HepG2 (cell line): ENCODE data around the gene CDH1. TPM values are rescaled to one million over a fixed set of nuclear protein-coding genes. Genes with fewer than 3 reads are reported as not detected.

Experiments
- ATAC-seq: fragments of 200-7000 bp; cut with Tn5 transposase; 3 replicates; pipeline ENCODE4 v1.9.1; 2020; ENCODE audit warnings: mild to moderate bottlenecking, moderate library complexity
- BruUV-seq: library from RNA; stranded (reverse); fragments of 400-500 nt; replicated peaks from 2 replicates; lab custom pipeline; 2021; lab: Mats Ljungman, UMichigan
- CTCF ChIA-PET: fragments of 300-600 bp; formaldehyde crosslinking; extraction: SDS; loops from one replicate; lab custom pipeline; 2021; ENCODE audit warnings: low total read pairs, inconsistent platforms, low intra/inter-chr PET ratio; lab: Yijun Ruan, JAX
- POLR2A ChIA-PET: fragments of 350-600 bp; sonication (Branson Sonifier 250); formaldehyde crosslinking; loops from one replicate; lab custom pipeline; 2020; ENCODE audit warnings: antibody characterized with exemption, inconsistent platforms; lab: Yijun Ruan, JAX
- DNase-seq: peaks from one replicate; pipeline ENCODE4 v3.0.0-alpha.2; 2015; ENCODE audit warnings: low spot score
- FAIRE-seq: peaks from 3 replicates; lab custom pipeline; 2011; peaks lifted over from hg19 to GRCh38; lab: Jason Lieb, UNC
- H2AFZ ChIP-seq: one replicate; pipeline ENCODE4 v1.6.1; 2011; ENCODE audit warnings: low read length, inconsistent platforms
- H3K27ac ChIP-seq: fragments of 300-600 bp; 3 replicates; pipeline ENCODE4 v1.8.0; 2011; ENCODE audit warnings: mixed run types, mild to moderate bottlenecking, mixed read lengths, low read length, inconsistent platforms; ENCODE audit not compliant: insufficient read depth; ENCODE audit errors: extremely low read length
- H3K27me3 ChIP-seq, 2 experiments: fragments of 200-600 bp in 1 of 2; 2 replicates in 1 of 2; 3 replicates in 1 of 2; pipeline versions ENCODE4 v1.6.0 to v1.8.0; 2011; ENCODE audit warnings: low read length in 2 of 2, mild to moderate bottlenecking in 2 of 2, moderate library complexity in 2 of 2, inconsistent platforms in 1 of 2; ENCODE audit not compliant: insufficient read depth in 2 of 2, control insufficient read depth in 1 of 2
- H3K36me3 ChIP-seq, 2 experiments: fragments of 200-600 bp in 1 of 2; replicated peaks in 1 of 2; 2 replicates in 1 of 2; 3 replicates in 1 of 2; pipeline versions ENCODE4 v1.5.1 to v1.8.0; 2011; ENCODE audit warnings: low read length in 2 of 2, inconsistent platforms in 1 of 2; ENCODE audit not compliant: insufficient read depth in 2 of 2, control insufficient read depth in 1 of 2
- H3K4me1 ChIP-seq: 2 replicates; pipeline ENCODE4 v1.5.1; 2012; ENCODE audit warnings: low read length, inconsistent platforms; ENCODE audit not compliant: insufficient read depth
- H3K4me2 ChIP-seq: 2 replicates; pipeline ENCODE4 v1.6.0; 2011; ENCODE audit warnings: low read depth, low read length, inconsistent platforms
- H3K4me3 ChIP-seq, 3 experiments: fragments of 200-600 bp in 1 of 3; sonication (generic), shearing (Covaris generic) in 1 of 3; replicated peaks in 1 of 3; 2 replicates each; pipeline ENCODE4 v1.5.1; 2011 to 2016; ENCODE audit warnings: low read length in 3 of 3, inconsistent platforms in 2 of 3, low read depth in 2 of 3, mild to moderate bottlenecking in 2 of 3, control low read depth in 1 of 3, mixed read lengths in 1 of 3; ENCODE audit not compliant: insufficient read depth in 1 of 3
- H3K79me2 ChIP-seq: one replicate; pipeline ENCODE4 v1.6.1; 2011; ENCODE audit warnings: low read length, inconsistent platforms; ENCODE audit not compliant: insufficient read depth
- H3K9ac ChIP-seq: 2 replicates; pipeline ENCODE4 v1.6.0; 2011; ENCODE audit warnings: mild to moderate bottlenecking, low read depth, low read length, inconsistent platforms; ENCODE audit not compliant: insufficient read depth
- H3K9me3 ChIP-seq: 2 replicates; pipeline ENCODE4 v1.5.1; 2012; ENCODE audit warnings: mild to moderate bottlenecking, low read length
- H4K20me1 ChIP-seq: 2 replicates; pipeline ENCODE4 v1.6.0; 2011; ENCODE audit warnings: inconsistent platforms, mild to moderate bottlenecking, low read length, moderate library complexity; ENCODE audit not compliant: insufficient read depth
- FOXO4 ChIP-seq: sonication (generic); formaldehyde crosslinking; conservative IDR thresholded peaks from 2 replicates; pipeline ENCODE4 v1.8.1; 2023; ENCODE audit warnings: missing genetic modification reagents
- MTF2 ChIP-seq: sonication (generic); formaldehyde crosslinking; IDR thresholded peaks from 2 replicates; pipeline ENCODE4 v1.5.0; 2020; ENCODE audit warnings: missing genetic modification reagents, borderline replicate concordance
- NR0B2 ChIP-seq: sonication (generic); formaldehyde crosslinking; IDR thresholded peaks from 2 replicates; pipeline ENCODE4 v1.4.0; 2020; ENCODE audit warnings: mild to moderate bottlenecking, missing genetic modification reagents
- PAX8 ChIP-seq: sonication (generic); formaldehyde crosslinking; IDR thresholded peaks from 2 replicates; pipeline ENCODE4 v1.8.0; 2022; ENCODE audit warnings: mild to moderate bottlenecking, missing genetic modification reagents, borderline replicate concordance
- RARA ChIP-seq: IDR thresholded peaks from 2 replicates; pipeline ENCODE4 v1.6.1; 2016; ENCODE audit warnings: missing genetic modification reagents, missing compliant biosample characterization
- SETDB1 ChIP-seq: sonication (generic); formaldehyde crosslinking; IDR thresholded peaks from 2 replicates; pipeline ENCODE4 v1.5.1; 2020; ENCODE audit warnings: missing genetic modification reagents, mild to moderate bottlenecking, borderline replicate concordance
- SNAPC5 ChIP-seq: sonication (generic); formaldehyde crosslinking; IDR thresholded peaks from 2 replicates; pipeline ENCODE4 v1.8.1; 2023; ENCODE audit warnings: mild to moderate bottlenecking, missing genetic modification reagents, borderline replicate concordance
- SRSF4 ChIP-seq: fragments of 200-400 bp; formaldehyde crosslinking; IDR thresholded peaks from one replicate; pipeline ENCODE4 v1.6.1; 2018; ENCODE audit warnings: mild to moderate bottlenecking, low read depth, low read length, moderate library complexity; ENCODE audit not compliant: poor library complexity, severe bottlenecking
- THAP11 ChIP-seq: IDR thresholded peaks from 2 replicates; pipeline ENCODE4 v1.6.1; 2016; ENCODE audit warnings: missing biosample characterization, missing genetic modification reagents
- TRAFD1 ChIP-seq: sonication (generic); formaldehyde crosslinking; IDR thresholded peaks from 2 replicates; pipeline ENCODE4 v1.5.1; 2020; ENCODE audit warnings: missing genetic modification reagents, mild to moderate bottlenecking, borderline replicate concordance
- YY1 ChIP-seq: IDR thresholded peaks from 2 replicates; pipeline ENCODE4 v1.6.1; 2011; ENCODE audit warnings: low read length, low read depth, moderate library complexity, mild to moderate bottlenecking; ENCODE audit not compliant: insufficient read depth, insufficient replicate concordance
- ZNF225 ChIP-seq: sonication (generic); formaldehyde crosslinking; IDR thresholded peaks from 2 replicates; pipeline ENCODE4 v1.4.0; 2020; ENCODE audit warnings: mild to moderate bottlenecking, missing genetic modification reagents
- ZNF260 ChIP-seq: sonication (generic); formaldehyde crosslinking; IDR thresholded peaks from 2 replicates; pipeline ENCODE4 v1.4.0; 2020; ENCODE audit warnings: missing genetic modification reagents, low read depth, mild to moderate bottlenecking, borderline replicate concordance
- ZNF326 ChIP-seq: sonication (generic); formaldehyde crosslinking; IDR thresholded peaks from 2 replicates; pipeline ENCODE4 v1.4.0; 2020; ENCODE audit warnings: missing genetic modification reagents, borderline replicate concordance
- ZNF678 ChIP-seq: sonication (generic); formaldehyde crosslinking; IDR thresholded peaks from 2 replicates; pipeline ENCODE4 v1.4.0; 2020; ENCODE audit warnings: mild to moderate bottlenecking, missing genetic modification reagents
- ZNF800 ChIP-seq: sonication (generic); formaldehyde crosslinking; IDR thresholded peaks from 2 replicates; pipeline ENCODE4 v1.4.0; 2020; ENCODE audit warnings: missing genetic modification reagents
- WGBS: methylation state at CpG from one replicate; pipeline ENCODE4 v1.1.6; 2017; ENCODE audit warnings: low lambda C conversion rate; 5-methylcytosine and 5-hydroxymethylcytosine counted together
- in situ Hi-C: cut with HindIII; loops from 2 replicates; pipeline ENCODE4 v1.10.0; 2017; ENCODE audit warnings: low pct_unique_long_range_greater_than_20kb; ENCODE audit not compliant: extremely low pct_ligation_motif_present
- intact Hi-C: fragments of 100-400 bp; cut with micrococcal nuclease; formaldehyde crosslinking; loops from one replicate; pipeline ENCODE4 v1.10.0; 2022; ENCODE audit not compliant: unreplicated experiment
- polyA plus RNA-seq, 8 experiments: library from polyadenylated mRNA; depleted of rRNA in 3 of 8; stranded (reverse) in 7 of 8; unstranded in 1 of 8; fragments of >200 nt; fragmentation: Illumina TruSeq in 4 of 8; extraction: Trizol in 4 of 8; gene quantifications; 2 replicates each; pipeline versions ENCODE4 v1.2.1 to v1.2.3, GENCODE V29; 2011 to 2016; ENCODE audit warnings: low read depth in 4 of 8, missing spikeins in 1 of 8, mixed read lengths in 1 of 8; ENCODE audit not compliant: insufficient read depth in 1 of 8
- total RNA-seq, 5 experiments: library from RNA; depleted of rRNA; stranded (reverse); fragments of >200 nt; fragmentation: Illumina TruSeq; extraction: Trizol; gene quantifications; 2 replicates each; pipeline ENCODE4 v1.2.3, GENCODE V29; 2016; ENCODE audit warnings: low read depth in 1 of 5

Gene CDH1
- total and polyA plus RNA-seq, 2 of the 13 experiments (the other 11 are each of a cell fraction or from before 2014, with no cell fraction given), result 0.95 to 9.8 TPM

GRCh38 chr16:68792465-68793324 lies 55.6 kb downstream of the CDH1 start:
- Histone ChIP-seq H3K27me3 (no peaks in the 10 kb centered on the region), H3K9me3 (no peaks in the 10 kb centered on the region), H4K20me1 (no peaks in the 10 kb centered on the region), H3K4me2 (peak overlapping the region; percentile 73), H2AFZ (peak overlapping the region; percentile 12), H3K36me3 (no peaks in the 10 kb centered on the region), H3K4me1 (peaks cover 65% of the 10 kb centered on the region), H3K79me2 (no peaks in the 10 kb centered on the region), H3K9ac (peak overlapping the region; percentile 70), H3K4me3 (peak overlapping the region; percentile 11 to 42 (median 12); a peak in 4 of 6 replicates), H3K27ac (peak overlapping the region; percentile 95)
- DNase-seq (peak; percentile 95), ATAC-seq (peak; percentile 77), FAIRE-seq (peak; percentile 86)
- under 1% methylated on average over 20 of the region's 20 CpGs for WGBS
- BruUV-seq, result no TSS peak
- in situ Hi-C loops (loop anchor here (5.0 kb wide), 1 partner anchor 50 kb away; no protein-coding TSS in a partner anchor), intact Hi-C loops (loop anchor here (2.0 kb wide), 2 partner anchors 48 to 86 kb away; no protein-coding TSS in a partner anchor)
- ChIA-PET CTCF (no interaction called here), POLR2A (interaction anchor here (1.2 to 5.7 kb wide), 13 partner anchors 10 to 265 kb away, joined by 3 to 134 read pairs (median 4); partner anchors contain the start of gene CDH1)
- TF ChIP-seq SNAPC5 (peak; percentile 73), ZNF678 (CRISPR knock-in tag) (0 out of 2 replicates have a peak, but pooled peaks have one; percentile 3), PAX8 (no peak), FOXO4 (no peak), ZNF260 (CRISPR knock-in tag) (no peak), ZNF800 (CRISPR knock-in tag) (peak; percentile 62), SRSF4 (no peak), YY1 (peak; percentile 27), THAP11 (CRISPR knock-in tag) (peak; percentile 55), TRAFD1 (CRISPR knock-in tag) (peak; percentile 25; the same call in 1 of the 2 replicates), ZNF225 (CRISPR knock-in tag) (no peak; the same call in 1 of the 2 replicates), MTF2 (CRISPR knock-in tag) (no peak), ZNF326 (no peak), RARA (peak; percentile 95), NR0B2 (no peak), SETDB1 (CRISPR knock-in tag) (no peak)
